ENCODE data around the gene STARD9.

STARD9 gene

GRCh38 chr15:42696626-42697025 lies 121.2 kb downstream of the STARD9 start:
- no peak for DNase-seq

- DNase-seq: peak; percentile 73
These were observed 129.1 kb downstream of the STARD9 start for GRCh38 chr15:42704492-42704926.

GRCh38 chr15:42705336-42705735 lies 129.9 kb downstream of the STARD9 start:
- no peak for DNase-seq

- DNase-seq: no peak
These were observed 131.7 kb downstream of the STARD9 start for GRCh38 chr15:42707068-42707467.

- peak; percentile 17 for DNase-seq
These were observed 132.6 kb downstream of the STARD9 start for GRCh38 chr15:42707873-42708544.

- DNase-seq: no peak
These were observed 135.3 kb downstream of the STARD9 start for GRCh38 chr15:42710662-42711061.

GRCh38 chr15:42711746-42712145 lies 136.3 kb downstream of the STARD9 start:
- no peak for DNase-seq

GRCh38 chr15:42712584-42712983 lies 137.2 kb downstream of the STARD9 start:
- peak; percentile 21 for DNase-seq

- peak; percentile 44 for DNase-seq
These were observed 140.7 kb downstream of the STARD9 start for GRCh38 chr15:42716125-42716524.

- no peak for DNase-seq
These were observed 141.2 kb downstream of the STARD9 start for GRCh38 chr15:42716626-42717025.

- DNase-seq: no peak
These were observed 143.6 kb downstream of the STARD9 start for GRCh38 chr15:42719043-42719442.

- no peak for DNase-seq
These were observed 144.7 kb downstream of the STARD9 start for GRCh38 chr15:42720071-42720470.

GRCh38 chr15:42721016-42721415 lies 145.6 kb downstream of the STARD9 start:
- DNase-seq: no peak

GRCh38 chr15:42721916-42722315 lies 146.5 kb downstream of the STARD9 start:
- no peak for DNase-seq

GRCh38 chr15:42723068-42723467 lies 147.7 kb downstream of the STARD9 start:
- no peak for DNase-seq

GRCh38 chr15:42724276-42724675 lies 148.9 kb downstream of the STARD9 start:
- DNase-seq: no peak

- DNase-seq: no peak
These were observed 150.0 kb downstream of the STARD9 start for GRCh38 chr15:42725331-42725903.

GRCh38 chr15:42726114-42726513 lies 150.7 kb downstream of the STARD9 start:
- DNase-seq: no peak

GRCh38 chr15:42727750-42728381 lies 152.5 kb downstream of the STARD9 start:
- no peak for DNase-seq

- no peak for DNase-seq
These were observed 153.2 kb downstream of the STARD9 start for GRCh38 chr15:42728560-42728959.

GRCh38 chr15:42728972-42729371 lies 153.6 kb downstream of the STARD9 start:
- no peak for DNase-seq

GRCh38 chr15:42729409-42729808 lies 154.0 kb downstream of the STARD9 start:
- no peak for DNase-seq

GRCh38 chr15:42730135-42730534 lies 154.7 kb downstream of the STARD9 start:
- no peak for DNase-seq

- DNase-seq: no peak
These were observed 155.1 kb downstream of the STARD9 start for GRCh38 chr15:42730536-42730935.

All from activated CD8-positive, alpha-beta memory T cell treated with anti-CD3 and anti-CD28 coated beads for 24 hours (primary cell).